ENCODE results near the gene LRP1-AS. TPM values are rescaled to one million over a fixed set of nuclear protein-coding genes. Genes with fewer than 3 reads are reported as not detected.
A peak's percentile ranks its signal among the peaks of the same experiment; 100 is the strongest.

Gene LRP1-AS
- total RNA-seq, 2 experiments from 2014 or later = not detected

DNA sequence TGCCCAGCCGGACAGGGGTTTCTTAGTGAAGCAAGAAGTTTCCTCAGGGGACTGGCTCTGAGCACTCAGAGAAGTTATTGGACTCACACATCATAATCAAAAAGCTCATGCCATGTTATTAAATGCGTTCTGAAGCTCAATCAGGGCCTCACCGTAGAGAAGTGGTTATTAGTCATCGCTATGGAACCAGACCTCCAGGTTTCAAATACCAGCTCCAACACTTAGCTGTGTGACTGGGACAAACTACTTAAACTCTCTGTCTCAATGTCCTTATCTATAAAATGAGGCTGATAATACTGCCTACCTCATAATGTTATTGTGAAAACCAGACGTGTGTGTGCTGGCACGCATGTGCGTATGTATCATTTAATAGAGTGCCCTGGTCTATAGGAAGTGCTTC lies 43.6 kb downstream of the LRP1-AS start:
- intact Hi-C loops (cut with micrococcal nuclease) = no loop called here
- ChIA-PET CTCF (interaction anchor here (1.0 to 9.8 kb wide), 4 partner anchors 9 to 34 kb away, joined by 3 to 167 read pairs (median 5); partner anchors contain the start of gene NAB2), POLR2A (interaction anchor here (1.7 to 18.7 kb wide), 4 partner anchors 1 to 38 kb away, joined by 3 to 417 read pairs (median 212); partner anchors contain the start of genes NAB2, NEMP1 and STAT6)
- ATAC-seq = peak; percentile 26
- peak overlapping the region; percentile 73 for H3K27ac Mint-ChIP-seq
- H3K4me1 Mint-ChIP-seq (ENCODE audit: low read depth) = peaks cover 67% of the 10 kb centered on the region
- no peak overlapping the region for H3K4me3 Mint-ChIP-seq
- TF ChIP-seq, protein P1, sequence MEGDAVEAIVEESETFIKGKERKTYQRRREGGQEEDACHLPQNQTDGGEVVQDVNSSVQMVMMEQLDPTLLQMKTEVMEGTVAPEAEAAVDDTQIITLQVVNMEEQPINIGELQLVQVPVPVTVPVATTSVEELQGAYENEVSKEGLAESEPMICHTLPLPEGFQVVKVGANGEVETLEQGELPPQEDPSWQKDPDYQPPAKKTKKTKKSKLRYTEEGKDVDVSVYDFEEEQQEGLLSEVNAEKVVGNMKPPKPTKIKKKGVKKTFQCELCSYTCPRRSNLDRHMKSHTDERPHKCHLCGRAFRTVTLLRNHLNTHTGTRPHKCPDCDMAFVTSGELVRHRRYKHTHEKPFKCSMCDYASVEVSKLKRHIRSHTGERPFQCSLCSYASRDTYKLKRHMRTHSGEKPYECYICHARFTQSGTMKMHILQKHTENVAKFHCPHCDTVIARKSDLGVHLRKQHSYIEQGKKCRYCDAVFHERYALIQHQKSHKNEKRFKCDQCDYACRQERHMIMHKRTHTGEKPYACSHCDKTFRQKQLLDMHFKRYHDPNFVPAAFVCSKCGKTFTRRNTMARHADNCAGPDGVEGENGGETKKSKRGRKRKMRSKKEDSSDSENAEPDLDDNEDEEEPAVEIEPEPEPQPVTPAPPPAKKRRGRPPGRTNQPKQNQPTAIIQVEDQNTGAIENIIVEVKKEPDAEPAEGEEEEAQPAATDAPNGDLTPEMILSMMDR (IDR thresholded peaks at IDR 0.05) = no peak
- no peak for DNase-seq
- H3K36me3 Mint-ChIP-seq (ENCODE audit: low read depth) = peaks cover 80% of the 10 kb centered on the region
- H3K9me3 Mint-ChIP-seq = no peaks in the 10 kb centered on the region
- no peaks in the 10 kb centered on the region for H3K27me3 Mint-ChIP-seq

GRCh38 chr12:57101892-57102695 lies 45.3 kb downstream of the LRP1-AS start:
- Mint-ChIP-seq H3K4me3 (no peak overlapping the region), H3K27ac (peak overlapping the region; percentile 86), H3K36me3 (ENCODE audit: low read depth) (peaks cover 69% of the 10 kb centered on the region), H3K27me3 (no peaks in the 10 kb centered on the region), H3K4me1 (ENCODE audit: low read depth) (peaks cover 61% of the 10 kb centered on the region), H3K9me3 (no peaks in the 10 kb centered on the region)
- no peak for DNase-seq
- ChIA-PET CTCF (interaction anchor here (1.1 to 3.8 kb wide), 2 partner anchors 12 to 81 kb away, joined by 3 to 14 read pairs; no protein-coding TSS in a partner anchor), POLR2A (interaction anchor here (0.6 to 18.7 kb wide), 3 partner anchors 3 to 23 kb away, joined by 4 to 417 read pairs (median 417); partner anchors contain the start of genes NAB2, NEMP1 and STAT6)
- ATAC-seq = peak; percentile 31
- intact Hi-C loops (cut with micrococcal nuclease) = no loop called here
- TF ChIP-seq, protein P1 (IDR thresholded peaks at IDR 0.05) = no peak

DNA sequence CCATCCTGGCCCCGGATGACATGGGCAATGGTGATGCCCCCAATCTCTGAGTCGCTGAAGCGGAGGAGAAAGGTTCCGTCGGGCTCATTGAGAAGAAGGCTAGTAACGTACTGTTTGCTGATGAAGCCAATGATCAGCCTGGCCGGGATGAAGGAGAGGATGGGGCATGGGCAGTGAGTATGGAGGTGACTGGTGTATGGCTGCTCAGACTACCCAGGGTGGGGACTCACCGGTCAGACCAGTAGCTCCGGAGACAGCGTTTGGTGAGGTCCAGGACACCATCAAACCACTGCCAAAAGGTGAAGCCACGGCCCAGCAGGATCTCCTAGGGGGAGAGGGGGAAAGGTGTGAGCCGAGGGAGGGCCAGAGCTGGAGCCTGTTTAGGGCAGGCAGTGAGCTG lies 47.7 kb downstream of the LRP1-AS start:
- intact Hi-C loops (cut with micrococcal nuclease) = no loop called here
- peaks cover 67% of the 10 kb centered on the region for H3K4me1 Mint-ChIP-seq (ENCODE audit: low read depth)
- no peak for ATAC-seq
- H3K27ac Mint-ChIP-seq = peak overlapping the region; percentile 43
- no peak overlapping the region for H3K4me3 Mint-ChIP-seq
- CTCF ChIA-PET = interaction anchor here (1.1 to 3.8 kb wide), 6 partner anchors 9 to 76 kb away, joined by 3 to 14 read pairs (median 8); partner anchors contain the start of gene STAT6
- POLR2A ChIA-PET = interaction anchor here (1.2 to 18.7 kb wide), 4 partner anchors 4 to 29 kb away, joined by 3 to 417 read pairs (median 216); partner anchors contain the start of genes LRP1, NAB2, NEMP1 and STAT6
- no peak for DNase-seq
- no peaks in the 10 kb centered on the region for H3K27me3 Mint-ChIP-seq
- TF ChIP-seq, protein P1 (IDR thresholded peaks at IDR 0.05) = no peak
- H3K36me3 Mint-ChIP-seq (ENCODE audit: low read depth) = peaks cover 64% of the 10 kb centered on the region
- H3K9me3 Mint-ChIP-seq = no peaks in the 10 kb centered on the region

GRCh38 chr12:57099047-57099714 lies 48.2 kb downstream of the LRP1-AS start:
- Mint-ChIP-seq H3K4me3 (no peak overlapping the region), H3K27me3 (no peaks in the 10 kb centered on the region), H3K9me3 (no peaks in the 10 kb centered on the region), H3K4me1 (ENCODE audit: low read depth) (peaks cover 67% of the 10 kb centered on the region), H3K27ac (peak overlapping the region; percentile 79), H3K36me3 (ENCODE audit: low read depth) (peaks cover 63% of the 10 kb centered on the region)
- ChIA-PET POLR2A (interaction anchor here (0.9 to 18.7 kb wide), 8 partner anchors 4 to 358 kb away, joined by 3 to 417 read pairs (median 6); partner anchors contain the start of genes LRP1, NAB2, NEMP1 and STAT6), CTCF (interaction anchor here (1.1 to 3.8 kb wide), 6 partner anchors 9 to 113 kb away, joined by 3 to 14 read pairs (median 8); partner anchors contain the start of gene STAT6)
- ATAC-seq = no peak
- TF ChIP-seq, protein P1 (IDR thresholded peaks at IDR 0.05) = no peak
- no peak for DNase-seq
- intact Hi-C loops (cut with micrococcal nuclease) = no loop called here
